CD14-positive monocyte (primary cell): ENCODE measurements around the gene MSMB. TPM values are rescaled to one million over a fixed set of nuclear protein-coding genes. Genes with fewer than 3 reads are reported as not detected.
"Not testable (repeated sequence)": the region's sequence is repeated elsewhere in the genome, so short reads cannot be mapped to it uniquely, and the experiment has no call there.

Experiments used
- DNase-seq, 3 donors: peaks; one replicate each; pipeline ENCODE4 v3.0.0-alpha.2; 2011 to 2022
- H2AFZ ChIP-seq: 2 replicates; pipeline ENCODE4 v1.6.0; 2012; ENCODE audit warnings: mild to moderate bottlenecking, low read depth, low read length, inconsistent platforms; ENCODE audit not compliant: insufficient read depth, poor library complexity, severe bottlenecking
- H3K27ac ChIP-seq, 2 donors: 1 replicate in 1 of 2; 2 replicates in 1 of 2; pipeline ENCODE4 v1.5.1; 2012 to 2013; ENCODE audit warnings: low read length in 2 of 2, control low read depth in 1 of 2, inconsistent platforms in 1 of 2, low read depth in 1 of 2, mild to moderate bottlenecking in 1 of 2
- H3K27me3 ChIP-seq, 2 donors: one replicate each; pipeline versions ENCODE4 v1.6.0 to v1.6.1; 2011 to 2013; ENCODE audit warnings: low read length in 2 of 2; ENCODE audit not compliant: control insufficient read depth in 2 of 2, insufficient read depth in 2 of 2
- H3K36me3 ChIP-seq, 2 donors: replicated peaks in 1 of 2; 1 replicate in 1 of 2; 2 replicates in 1 of 2; pipeline versions ENCODE4 v1.5.1 to v1.6.1; 2012 to 2013; ENCODE audit warnings: low read length in 2 of 2, control low read depth in 1 of 2, inconsistent platforms in 1 of 2, mild to moderate bottlenecking in 1 of 2; ENCODE audit not compliant: insufficient read depth in 2 of 2, control insufficient read depth in 1 of 2
- H3K4me1 ChIP-seq, 2 donors: 1 replicate in 1 of 2; 2 replicates in 1 of 2; pipeline versions ENCODE4 v1.5.1 to v1.6.1; 2012 to 2013; ENCODE audit warnings: low read length in 2 of 2, control low read depth in 1 of 2, inconsistent platforms in 1 of 2, mild to moderate bottlenecking in 1 of 2, moderate library complexity in 1 of 2; ENCODE audit not compliant: insufficient read depth in 2 of 2, control insufficient read depth in 1 of 2
- H3K4me2 ChIP-seq: replicated peaks from 2 replicates; pipeline ENCODE3; 2012; ENCODE audit warnings: low read length, moderate library complexity, mild to moderate bottlenecking; ENCODE audit not compliant: poor library complexity, severe bottlenecking; ENCODE audit errors: extremely low read depth
- H3K4me3 ChIP-seq, 3 experiments: fragments of 200-600 bp in 1 of 3; sonication (generic) in 1 of 3; replicated peaks in 1 of 3; 1 replicate in 2 of 3; 2 replicates in 1 of 3; pipeline ENCODE4 v1.5.1; 2011 to 2013; ENCODE audit warnings: low read length in 3 of 3, mild to moderate bottlenecking in 3 of 3, control low read depth in 2 of 3, low read depth in 2 of 3, inconsistent platforms in 1 of 3, moderate library complexity in 1 of 3
- H3K79me2 ChIP-seq: 2 replicates; pipeline ENCODE4 v1.6.0; 2012; ENCODE audit warnings: mild to moderate bottlenecking, control low read depth, inconsistent platforms, low read length, moderate library complexity; ENCODE audit not compliant: insufficient read depth
- H3K9ac ChIP-seq: 2 replicates; pipeline ENCODE4 v1.6.0; 2017; ENCODE audit warnings: low read length, mild to moderate bottlenecking; ENCODE audit not compliant: insufficient read depth, poor library complexity, severe bottlenecking
- H3K9me3 ChIP-seq, 2 donors: replicated peaks in 1 of 2; 1 replicate in 1 of 2; 2 replicates in 1 of 2; pipeline versions ENCODE4 v1.5.1 to v1.6.1; 2012 to 2013; ENCODE audit warnings: low read length in 2 of 2, control low read depth in 1 of 2; ENCODE audit not compliant: control insufficient read depth in 1 of 2, insufficient read depth in 1 of 2
- H4K20me1 ChIP-seq: 2 replicates; pipeline ENCODE4 v1.6.0; 2012; ENCODE audit warnings: mild to moderate bottlenecking, low read length, control low read depth, moderate library complexity; ENCODE audit not compliant: insufficient read depth
- H3K27ac Mint-ChIP-seq, 7 donors: one replicate each; pipeline ENCODE4 v1.8.0; 2020; ENCODE audit warnings: mild to moderate bottlenecking in 7 of 7, mixed read lengths in 7 of 7, moderate library complexity in 6 of 7, inconsistent platforms in 2 of 7
- H3K27me3 Mint-ChIP-seq, 3 donors: one replicate each; pipeline ENCODE4 v1.8.0; 2021 to 2022; ENCODE audit warnings: low read depth in 3 of 3, mild to moderate bottlenecking in 3 of 3, mixed read lengths in 3 of 3, moderate library complexity in 3 of 3, inconsistent platforms in 1 of 3
- H3K36me3 Mint-ChIP-seq, 2 donors: one replicate each; pipeline ENCODE4 v1.8.0; 2020; ENCODE audit warnings: mixed read lengths in 2 of 2, inconsistent platforms in 1 of 2, mild to moderate bottlenecking in 1 of 2
- H3K4me1 Mint-ChIP-seq: one replicate; pipeline ENCODE4 v1.8.0; 2020; ENCODE audit warnings: mild to moderate bottlenecking, mixed read lengths
- H3K4me3 Mint-ChIP-seq, 2 donors: one replicate each; pipeline ENCODE4 v1.8.0; 2020; ENCODE audit warnings: mild to moderate bottlenecking in 2 of 2, mixed read lengths in 2 of 2, moderate library complexity in 1 of 2
- H3K9me3 Mint-ChIP-seq, 7 donors: one replicate each; pipeline ENCODE4 v1.8.0; 2020 to 2022; ENCODE audit warnings: mixed read lengths in 7 of 7, mild to moderate bottlenecking in 6 of 7, moderate library complexity in 6 of 7, inconsistent platforms in 2 of 7
- CTCF ChIP-seq: fragments of 200-600 bp; IDR thresholded peaks from one replicate; pipeline ENCODE4 v1.8.0; 2022; ENCODE audit warnings: antibody characterized with exemption, mild to moderate bottlenecking
- WGBS: methylation state at CpG from one replicate; pipeline ENCODE4 v1.1.5; 2013; ENCODE audit warnings: missing lambda C conversion rate; ENCODE audit not compliant: insufficient coverage; 5-methylcytosine and 5-hydroxymethylcytosine counted together
- intact Hi-C, 2 donors: fragments of 100-400 bp; cut with micrococcal nuclease; formaldehyde crosslinking; loops; one replicate each; pipeline versions ENCODE4 v1.15.0 to v1.15.1; 2023
- polyA plus RNA-seq, 3 donors: library from polyadenylated mRNA; depleted of rRNA in 1 of 3; unstranded in 2 of 3; stranded (reverse) in 1 of 3; fragments of 300-500 nt in 2 of 3; fragments of >200 nt in 1 of 3; fragmentation: Illumina TruSeq in 2 of 3; gene quantifications; 1 replicate in 2 of 3; 2 replicates in 1 of 3; pipeline ENCODE4 v1.2.3, GENCODE V29; 2012 to 2021

Gene MSMB
- polyA plus RNA-seq, 3 donors, result not detected

DNA sequence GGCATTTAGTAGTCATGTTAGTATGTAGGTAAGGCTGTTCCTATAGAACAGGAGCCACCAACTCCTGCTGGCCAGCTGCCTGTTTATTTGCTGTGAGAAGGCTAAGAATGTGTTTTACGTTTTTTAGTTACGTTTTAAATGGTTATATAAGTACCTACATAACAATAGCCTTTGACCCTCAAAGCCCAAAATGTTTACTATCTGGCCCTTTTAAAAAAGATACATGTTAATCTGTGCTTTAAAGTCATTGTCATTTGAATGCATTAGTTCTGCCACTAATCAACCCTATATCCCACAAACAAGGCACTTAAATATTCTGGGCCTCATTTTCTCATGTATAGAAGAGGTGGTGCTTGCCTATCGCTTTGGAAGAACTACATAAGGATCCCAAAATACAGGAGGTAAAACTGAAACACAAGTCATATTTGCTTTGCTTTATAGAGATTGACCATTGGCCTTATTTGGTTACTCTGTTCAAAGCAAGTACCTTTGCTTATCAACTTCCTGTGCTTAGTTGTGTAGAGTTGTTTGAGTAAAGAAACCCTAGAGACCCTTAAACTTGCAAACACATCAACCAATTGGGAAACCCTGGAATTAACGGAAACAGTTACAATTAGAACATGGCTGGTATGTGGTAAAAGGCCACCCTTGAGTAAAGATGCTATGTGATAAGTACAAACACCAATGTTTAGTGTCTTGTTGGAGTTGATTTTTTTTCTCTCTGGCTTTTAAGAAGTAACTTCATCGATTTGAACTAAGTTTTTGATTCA lies 47.9 kb downstream of the MSMB start:
- DNase-seq, result no peak
- Histone ChIP-seq H3K4me3 (no peak overlapping the region), H3K4me2 (no peak overlapping the region), H3K36me3 (peaks cover 20 to 73% of the 10 kb centered on the region in 2 donors), H3K27ac (no peak overlapping the region), H3K9ac (no peak overlapping the region), H3K4me1 (no peaks in the 10 kb centered on the region), H2AFZ (no peak overlapping the region), H3K79me2 (peaks cover 4% of the 10 kb centered on the region), H3K9me3 (no peaks in the 10 kb centered on the region), H4K20me1 (peaks cover 30% of the 10 kb centered on the region), H3K27me3 (no peaks in the 10 kb centered on the region)
- TF ChIP-seq CTCF, result no peak
- Mint-ChIP-seq H3K36me3 (peaks cover 47 to 53% of the 10 kb centered on the region in 2 donors), H3K4me3 (no peak overlapping the region), H3K9me3 (peaks cover 0 to 5% (median 3%) of the 10 kb centered on the region in 7 donors), H3K27ac (peak overlapping the region in 1 of 7 donors; percentile 35), H3K27me3 (no peaks in the 10 kb centered on the region), H3K4me1 (peaks cover 2% of the 10 kb centered on the region)
- WGBS, result no CpG with 5 or more reads among the region's 5 CpGs
- intact Hi-C loops, result no loop called here

GRCh38 chr10:45997557-45997956 lies 48.5 kb downstream of the MSMB start:
- Mint-ChIP-seq H3K27ac (peak overlapping the region in 2 of 7 donors; percentile 60 to 73), H3K4me3 (no peak overlapping the region), H3K27me3 (no peaks in the 10 kb centered on the region), H3K36me3 (peaks cover 50 to 54% of the 10 kb centered on the region in 2 donors), H3K4me1 (peaks cover 2% of the 10 kb centered on the region), H3K9me3 (peaks cover 0 to 5% (median 3%) of the 10 kb centered on the region in 7 donors)
- Histone ChIP-seq H3K27me3 (no peaks in the 10 kb centered on the region), H4K20me1 (peaks cover 23% of the 10 kb centered on the region), H3K4me1 (no peaks in the 10 kb centered on the region), H2AFZ (no peak overlapping the region), H3K9me3 (no peaks in the 10 kb centered on the region), H3K4me2 (no peak overlapping the region), H3K36me3 (peaks cover 14 to 73% of the 10 kb centered on the region in 2 donors), H3K4me3 (no peak overlapping the region), H3K79me2 (no peaks in the 10 kb centered on the region), H3K27ac (no peak overlapping the region), H3K9ac (no peak overlapping the region)
- intact Hi-C loops, result no loop called here
- WGBS, result no CpG with 5 or more reads among the region's 4 CpGs
- no peak for DNase-seq
- no peak for TF ChIP-seq CTCF

- H3K27ac Mint-ChIP-seq, H3K4me3 ChIP-seq, H3K27me3 Mint-ChIP-seq, H3K27me3 ChIP-seq, H3K27ac ChIP-seq, H3K9ac ChIP-seq, H3K9me3 ChIP-seq, intact Hi-C loops, H2AFZ ChIP-seq, DNase-seq, H3K4me2 ChIP-seq, H3K79me2 ChIP-seq, H3K4me1 Mint-ChIP-seq, H3K9me3 Mint-ChIP-seq, H4K20me1 ChIP-seq, H3K4me3 Mint-ChIP-seq, H3K4me1 ChIP-seq: not testable (repeated sequence)
- WGBS, result no CpG with 5 or more reads among the region's 3 CpGs
- H3K36me3 ChIP-seq, result peaks cover 20 to 38% of the 10 kb centered on the region in 2 donors
- peaks cover 34 to 45% of the 10 kb centered on the region in 2 donors for H3K36me3 Mint-ChIP-seq
These were observed 60.5 kb downstream of the MSMB start for GRCh38 chr10:45985590-45985989.
